ENCODE results near the gene SNAP47.

The SNAP47 gene

GRCh38 chr1:227757781-227758180 is 22.5 kb downstream of the SNAP47 start (continued):
- no peak for TF ChIP-seq PATZ1 (CRISPR knock-in tag; IDR thresholded peaks at IDR 0.05; ENCODE audit: borderline replicate concordance)
- no peak for TF ChIP-seq PPARA (CRISPR knock-in tag; IDR thresholded peaks at IDR 0.05; ENCODE audit: borderline replicate concordance)

- no peak for TF ChIP-seq ZC3H10 (CRISPR knock-in tag; IDR thresholded peaks at IDR 0.05)
- no peak; the same call in 2 of the 3 replicates for ATAC-seq
These were observed 23.1 kb downstream of the SNAP47 start for GRCh38 chr1:227758366-227758765.

- peak; percentile 95 for ATAC-seq
- TF ChIP-seq CREB5 (CRISPR knock-in tag; IDR thresholded peaks at IDR 0.05; ENCODE audit: low read depth), result no peak
- TF ChIP-seq SNAI2 (CRISPR knock-in tag; IDR thresholded peaks at IDR 0.05), result no peak
- TF ChIP-seq GLIS3 (CRISPR knock-in tag; IDR thresholded peaks at IDR 0.05), result no peak
- no peak for TF ChIP-seq TOX (CRISPR knock-in tag; IDR thresholded peaks at IDR 0.05; ENCODE audit: borderline replicate concordance)
- no peak for TF ChIP-seq PATZ1 (CRISPR knock-in tag; IDR thresholded peaks at IDR 0.05; ENCODE audit: borderline replicate concordance)
- TF ChIP-seq PPARA (CRISPR knock-in tag; IDR thresholded peaks at IDR 0.05; ENCODE audit: borderline replicate concordance), result no peak
- TF ChIP-seq ZFP30 (CRISPR knock-in tag; IDR thresholded peaks at IDR 0.05), result no peak
- TF ChIP-seq POU6F1 (CRISPR knock-in tag; IDR thresholded peaks at IDR 0.05; ENCODE audit: borderline replicate concordance, low read depth), result no peak
- TF ChIP-seq OSR1 (CRISPR knock-in tag; IDR thresholded peaks at IDR 0.05), result no peak
- TF ChIP-seq TCF4 (CRISPR knock-in tag; IDR thresholded peaks at IDR 0.05; ENCODE audit: borderline replicate concordance), result no peak
- TF ChIP-seq ZNF70 (CRISPR knock-in tag; IDR thresholded peaks at IDR 0.05), result no peak
- TF ChIP-seq ZNF8 (CRISPR knock-in tag; IDR thresholded peaks at IDR 0.05), result no peak
- no peak for TF ChIP-seq ZNF565 (CRISPR knock-in tag; conservative IDR thresholded peaks at IDR 0.05; ENCODE audit: low read depth)
- no peak for TF ChIP-seq ARNTL (CRISPR knock-in tag; IDR thresholded peaks at IDR 0.05; ENCODE audit: borderline replicate concordance, low read depth)
- TF ChIP-seq ZFP3 (CRISPR knock-in tag; IDR thresholded peaks at IDR 0.05), result no peak
- no peak for TF ChIP-seq BACH2 (CRISPR knock-in tag; IDR thresholded peaks at IDR 0.05; ENCODE audit: borderline replicate concordance)
- TF ChIP-seq CSRNP3 (CRISPR knock-in tag; IDR thresholded peaks at IDR 0.05), result no peak
These were observed 24.4 kb downstream of the SNAP47 start for GRCh38 chr1:227759341-227760300.

GRCh38 chr1:227760377-227760776 is 25.1 kb downstream of the SNAP47 start:
- ATAC-seq, result no peak
- no peak for TF ChIP-seq CSDC2 (CRISPR knock-in tag; IDR thresholded peaks at IDR 0.05)
- no peak for TF ChIP-seq OSR1 (CRISPR knock-in tag; IDR thresholded peaks at IDR 0.05)
- no peak for TF ChIP-seq TSHZ2 (CRISPR knock-in tag; IDR thresholded peaks at IDR 0.05)
- no peak for TF ChIP-seq ZC3H10 (CRISPR knock-in tag; IDR thresholded peaks at IDR 0.05)
- TF ChIP-seq TCF4 (CRISPR knock-in tag; IDR thresholded peaks at IDR 0.05; ENCODE audit: borderline replicate concordance), result no peak
- TF ChIP-seq ISL1 (CRISPR knock-in tag; IDR thresholded peaks at IDR 0.05), result no peak
- no peak for TF ChIP-seq RARB (CRISPR knock-in tag; IDR thresholded peaks at IDR 0.05)
- TF ChIP-seq POU6F1 (CRISPR knock-in tag; IDR thresholded peaks at IDR 0.05; ENCODE audit: borderline replicate concordance, low read depth), result no peak

Measured in SK-N-SH treated with all-trans-retinoic acid at 6 μM for 48 hours (cell line).